ENCODE data around the gene TSC22D1. TPM values are rescaled to one million over a fixed set of nuclear protein-coding genes. Genes with fewer than 3 reads are reported as not detected.

Gene TSC22D1
- total RNA-seq, 4 donors from 2014 or later: 70.1 to 194 (median 152) TPM

- TF ChIP-seq CTCF (IDR thresholded peaks at IDR 0.05) (no peak), POLR2A (IDR thresholded peaks at IDR 0.05) (no peak)
- peak overlapping the region in 3 of 4 donors; percentile 12 to 48 (median 42) for H3K4me3 ChIP-seq
- no peaks in the 10 kb centered on the region for H3K27me3 ChIP-seq
- no peaks in the 10 kb centered on the region for H3K36me3 ChIP-seq
- no peak for DNase-seq
- H3K27ac ChIP-seq: peak overlapping the region in 3 of 4 donors; percentile 50 to 78 (median 51)
- H3K4me1 ChIP-seq: peaks cover 0 to 5% (median 0%) of the 10 kb centered on the region in 4 donors
- no peaks in the 10 kb centered on the region for H3K9me3 ChIP-seq
These were observed 171.6 kb downstream of the TSC22D1 start for GRCh38 chr13:44404261-44405132.

GRCh38 chr13:44403461-44404056, 172.6 kb downstream of the TSC22D1 start:
- H3K27me3 ChIP-seq: no peaks in the 10 kb centered on the region
- peaks cover 0 to 5% (median 0%) of the 10 kb centered on the region in 4 donors for H3K4me1 ChIP-seq
- H3K4me3 ChIP-seq: peak overlapping the region in 2 of 4 donors; percentile 42 to 48
- no peak for DNase-seq
- H3K9me3 ChIP-seq: no peaks in the 10 kb centered on the region
- no peaks in the 10 kb centered on the region for H3K36me3 ChIP-seq
- TF ChIP-seq CTCF (IDR thresholded peaks at IDR 0.05) (no peak), POLR2A (IDR thresholded peaks at IDR 0.05) (no peak)
- peak overlapping the region in 2 of 4 donors; percentile 29 to 50 for H3K27ac ChIP-seq

- TF ChIP-seq POLR2A (IDR thresholded peaks at IDR 0.05) (no peak), CTCF (IDR thresholded peaks at IDR 0.05) (no peak)
- peaks cover 0 to 5% (median 0%) of the 10 kb centered on the region in 4 donors for H3K4me1 ChIP-seq
- H3K27ac ChIP-seq: peak overlapping the region in 1 of 4 donors; percentile 29
- H3K36me3 ChIP-seq: no peaks in the 10 kb centered on the region
- H3K27me3 ChIP-seq: no peaks in the 10 kb centered on the region
- no peak overlapping the region for H3K4me3 ChIP-seq
- H3K9me3 ChIP-seq: no peaks in the 10 kb centered on the region
- DNase-seq: no peak
These were observed 173.2 kb downstream of the TSC22D1 start for GRCh38 chr13:44402899-44403445.

- DNase-seq: no peak
- no peak overlapping the region for H3K27ac ChIP-seq
- H3K36me3 ChIP-seq: no peaks in the 10 kb centered on the region
- H3K27me3 ChIP-seq: no peaks in the 10 kb centered on the region
- H3K4me1 ChIP-seq: peaks cover 0 to 5% (median 0%) of the 10 kb centered on the region in 4 donors
- TF ChIP-seq CTCF (IDR thresholded peaks at IDR 0.05) (no peak), POLR2A (IDR thresholded peaks at IDR 0.05) (no peak)
- no peaks in the 10 kb centered on the region for H3K9me3 ChIP-seq
- H3K4me3 ChIP-seq: no peak overlapping the region
These were observed 174.6 kb downstream of the TSC22D1 start for GRCh38 chr13:44401577-44401976.

- no peak overlapping the region for H3K27ac ChIP-seq
- no peaks in the 10 kb centered on the region for H3K9me3 ChIP-seq
- DNase-seq: no peak
- TF ChIP-seq CTCF (IDR thresholded peaks at IDR 0.05): no peak
- TF ChIP-seq POLR2A (IDR thresholded peaks at IDR 0.05): no peak
- H3K27me3 ChIP-seq: no peaks in the 10 kb centered on the region
- H3K4me1 ChIP-seq: peaks cover 0 to 5% (median 0%) of the 10 kb centered on the region in 4 donors
- H3K4me3 ChIP-seq: no peak overlapping the region
- no peaks in the 10 kb centered on the region for H3K36me3 ChIP-seq
These were observed 175.4 kb downstream of the TSC22D1 start for GRCh38 chr13:44400736-44401135.

All from Peyer's patch (tissue), 4 donors.